SK-N-SH treated with all-trans-retinoic acid at 6 μM for 48 hours (cell line): ENCODE measurements around the gene MINDY4.

ENCODE experiments used
- ATAC-seq: fragments of 200-7000 bp; cut with Tn5 transposase; 3 replicates; pipeline ENCODE4 v1.9.1; 2020; ENCODE audit warnings: mild to moderate bottlenecking, moderate library complexity
- ARNTL ChIP-seq: fragments of 450-650 bp; formaldehyde crosslinking; IDR thresholded peaks from 2 replicates; pipeline ENCODE4 v1.5.0; 2020; ENCODE audit warnings: low read depth, mild to moderate bottlenecking, moderate library complexity, borderline replicate concordance
- BACH2 ChIP-seq: fragments of 250-450 bp; sonication (Bioruptor Pico); IDR thresholded peaks from 2 replicates; pipeline ENCODE4 v1.9.0; 2021; ENCODE audit warnings: mild to moderate bottlenecking, borderline replicate concordance
- ESRRG ChIP-seq: fragments of 250-450 bp; sonication (Bioruptor Pico); IDR thresholded peaks from 2 replicates; pipeline ENCODE4 v1.6.1; 2021; ENCODE audit warnings: mild to moderate bottlenecking
- GLIS3 ChIP-seq: fragments of 250-450 bp; sonication (Bioruptor Pico); IDR thresholded peaks from 2 replicates; pipeline ENCODE4 v1.5.0; 2020; ENCODE audit warnings: mild to moderate bottlenecking, moderate library complexity
- ISL1 ChIP-seq: fragments of 250-450 bp; sonication (Bioruptor Pico); IDR thresholded peaks from 2 replicates; pipeline ENCODE4 v2.1.2; 2022; ENCODE audit warnings: mild to moderate bottlenecking, moderate library complexity
- OSR1 ChIP-seq: fragments of 250-450 bp; sonication (Bioruptor Pico); IDR thresholded peaks from 2 replicates; pipeline ENCODE4 v1.8.0; 2022; ENCODE audit warnings: moderate library complexity, mild to moderate bottlenecking, inconsistent platforms
- PATZ1 ChIP-seq: fragments of 250-450 bp; sonication (Bioruptor Pico); IDR thresholded peaks from 2 replicates; pipeline ENCODE4 v1.8.0; 2020; ENCODE audit warnings: mild to moderate bottlenecking, moderate library complexity, borderline replicate concordance
- PPARA ChIP-seq: fragments of 250-450 bp; sonication (Bioruptor Pico); IDR thresholded peaks from 2 replicates; pipeline ENCODE4 v1.5.0; 2020; ENCODE audit warnings: mild to moderate bottlenecking, borderline replicate concordance
- RARB ChIP-seq: fragments of 250-450 bp; sonication (Bioruptor Pico); IDR thresholded peaks from 2 replicates; pipeline ENCODE4 v1.8.0; 2021; ENCODE audit warnings: mild to moderate bottlenecking, moderate library complexity
- TCF4 ChIP-seq: fragments of 250-450 bp; sonication (Bioruptor Pico); IDR thresholded peaks from 2 replicates; pipeline ENCODE4 v1.8.0; 2021; ENCODE audit warnings: mild to moderate bottlenecking, moderate library complexity, borderline replicate concordance
- TOX ChIP-seq: fragments of 250-450 bp; sonication (Bioruptor Pico); IDR thresholded peaks from 2 replicates; pipeline ENCODE4 v1.8.0; 2021; ENCODE audit warnings: mild to moderate bottlenecking, moderate library complexity, borderline replicate concordance
- TSHZ2 ChIP-seq: fragments of 250-450 bp; sonication (Bioruptor Pico); IDR thresholded peaks from 2 replicates; pipeline ENCODE4 v1.5.0; 2020; ENCODE audit warnings: mild to moderate bottlenecking, moderate library complexity
- ZC3H10 ChIP-seq: fragments of 250-450 bp; sonication (Bioruptor Pico); IDR thresholded peaks from 2 replicates; pipeline ENCODE4 v1.5.1; 2021; ENCODE audit warnings: mild to moderate bottlenecking, moderate library complexity
- ZFP3 ChIP-seq: fragments of 250-450 bp; sonication (Bioruptor Pico); IDR thresholded peaks from 2 replicates; pipeline ENCODE4 v1.5.0; 2020; ENCODE audit warnings: mild to moderate bottlenecking, moderate library complexity
- ZNF70 ChIP-seq: fragments of 450-650 bp; formaldehyde crosslinking; IDR thresholded peaks from 2 replicates; pipeline ENCODE4 v1.5.0; 2020; ENCODE audit warnings: mild to moderate bottlenecking, moderate library complexity
- ZNF8 ChIP-seq: fragments of 450-650 bp; formaldehyde crosslinking; IDR thresholded peaks from 2 replicates; pipeline ENCODE4 v1.5.0; 2020; ENCODE audit warnings: mild to moderate bottlenecking, moderate library complexity
- TF ChIP-seq, protein P1 (sequence below): fragments of 250-450 bp; sonication (Bioruptor Pico); IDR thresholded peaks from 2 replicates; pipeline ENCODE4 v1.8.0; 2021; ENCODE audit warnings: low read depth, mild to moderate bottlenecking, moderate library complexity, borderline replicate concordance
- TF ChIP-seq, protein P2 (sequence below): fragments of 250-450 bp; sonication (Bioruptor Pico); IDR thresholded peaks from 2 replicates; pipeline ENCODE4 v1.5.1; 2021; ENCODE audit warnings: mild to moderate bottlenecking, moderate library complexity
- TF ChIP-seq, protein P3 (sequence below): fragments of 250-450 bp; sonication (Bioruptor Pico); IDR thresholded peaks from 2 replicates; pipeline ENCODE4 v1.5.1; 2020; ENCODE audit warnings: low read depth, mild to moderate bottlenecking, moderate library complexity

MINDY4 gene

DNA sequence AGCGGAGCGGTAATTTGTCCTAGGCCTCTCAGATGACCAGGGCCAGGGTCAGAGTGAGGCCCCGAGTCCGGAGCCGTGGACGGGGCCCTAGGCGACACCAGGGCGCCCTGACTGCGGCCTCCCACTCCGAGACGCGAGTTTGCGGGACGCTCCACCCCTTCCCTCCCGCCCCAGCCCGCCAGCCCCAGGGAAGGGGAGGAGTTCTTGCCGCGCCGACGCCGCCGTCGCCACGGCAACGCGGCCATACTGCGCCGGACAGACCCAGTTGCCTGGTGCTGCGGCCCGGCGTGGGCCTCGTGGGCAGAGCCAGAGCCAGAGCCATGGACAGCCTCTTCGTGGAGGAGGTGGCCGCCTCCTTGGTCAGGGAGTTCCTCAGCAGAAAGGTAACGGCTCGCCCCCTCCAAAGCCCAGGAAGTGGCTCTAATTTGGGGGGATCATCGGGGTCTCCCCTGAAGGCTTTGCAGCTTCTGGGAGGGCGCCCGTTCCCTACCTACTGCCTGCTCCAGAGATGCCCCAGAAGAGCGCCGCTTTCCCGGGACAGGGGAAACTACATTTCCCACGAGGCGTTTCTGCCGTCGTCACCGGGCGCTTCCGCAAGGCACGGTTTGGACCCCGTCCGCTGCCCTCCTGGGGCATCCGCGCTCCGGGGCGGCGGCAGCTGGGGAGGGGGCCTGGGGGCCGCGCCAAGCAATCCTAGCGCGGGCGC is at the start of gene MINDY4:
Gene MINDY4 (plus strand): TSS at position 244 of the 706 bp plus-strand sequence. CDS start 77 bp downstream, at position 321.
- TF ChIP-seq ESRRG (0 out of 2 replicates have a peak, but pooled peaks have one; percentile 34), ARNTL (CRISPR knock-in tag) (no peak)
- ATAC-seq = peak; percentile 97

- TF ChIP-seq ARNTL (CRISPR knock-in tag) (no peak), ESRRG (no peak), PATZ1 (CRISPR knock-in tag) (no peak), TSHZ2 (CRISPR knock-in tag) (no peak), RARB (CRISPR knock-in tag) (no peak)
- TF ChIP-seq, all 23 proteins: peak for 0
- no peak for ATAC-seq
These were observed 49.0 kb upstream of the MINDY4 start for GRCh38 chr7:30722187-30722586.

DNA sequence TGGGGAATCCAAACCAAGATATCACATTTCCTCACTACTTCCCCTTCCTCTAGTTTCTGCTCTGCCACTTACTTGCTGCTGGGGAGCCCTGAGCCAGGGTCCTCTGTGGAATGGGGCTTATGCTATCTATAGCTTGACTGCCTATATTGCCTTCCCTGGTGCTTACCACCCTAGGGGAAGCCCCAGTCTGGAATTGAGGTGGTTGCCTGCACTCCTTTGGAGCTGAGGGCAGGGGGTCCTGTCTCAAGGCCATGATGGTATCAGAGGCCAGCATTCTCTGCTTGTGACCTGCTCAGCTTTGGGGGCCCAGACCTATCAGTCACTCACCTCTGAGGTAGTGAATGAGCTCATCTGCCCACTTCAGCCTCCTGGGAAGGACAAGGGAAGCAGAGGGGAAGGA is 48.5 kb upstream of the MINDY4 start:
- ATAC-seq = no peak
- TF ChIP-seq, protein P1, sequence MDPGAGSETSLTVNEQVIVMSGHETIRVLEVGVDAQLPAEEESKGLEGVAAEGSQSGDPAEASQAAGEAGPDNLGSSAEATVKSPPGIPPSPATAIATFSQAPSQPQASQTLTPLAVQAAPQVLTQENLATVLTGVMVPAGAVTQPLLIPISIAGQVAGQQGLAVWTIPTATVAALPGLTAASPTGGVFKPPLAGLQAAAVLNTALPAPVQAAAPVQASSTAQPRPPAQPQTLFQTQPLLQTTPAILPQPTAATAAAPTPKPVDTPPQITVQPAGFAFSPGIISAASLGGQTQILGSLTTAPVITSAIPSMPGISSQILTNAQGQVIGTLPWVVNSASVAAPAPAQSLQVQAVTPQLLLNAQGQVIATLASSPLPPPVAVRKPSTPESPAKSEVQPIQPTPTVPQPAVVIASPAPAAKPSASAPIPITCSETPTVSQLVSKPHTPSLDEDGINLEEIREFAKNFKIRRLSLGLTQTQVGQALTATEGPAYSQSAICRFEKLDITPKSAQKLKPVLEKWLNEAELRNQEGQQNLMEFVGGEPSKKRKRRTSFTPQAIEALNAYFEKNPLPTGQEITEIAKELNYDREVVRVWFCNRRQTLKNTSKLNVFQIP (CRISPR knock-in tag) = no peak
- TF ChIP-seq ESRRG (no peak), PATZ1 (CRISPR knock-in tag) (no peak), ZC3H10 (CRISPR knock-in tag) (no peak), RARB (CRISPR knock-in tag) (no peak), PPARA (CRISPR knock-in tag) (no peak), ZNF8 (CRISPR knock-in tag) (no peak), ZFP3 (CRISPR knock-in tag) (no peak)
- TF ChIP-seq, protein P2, sequence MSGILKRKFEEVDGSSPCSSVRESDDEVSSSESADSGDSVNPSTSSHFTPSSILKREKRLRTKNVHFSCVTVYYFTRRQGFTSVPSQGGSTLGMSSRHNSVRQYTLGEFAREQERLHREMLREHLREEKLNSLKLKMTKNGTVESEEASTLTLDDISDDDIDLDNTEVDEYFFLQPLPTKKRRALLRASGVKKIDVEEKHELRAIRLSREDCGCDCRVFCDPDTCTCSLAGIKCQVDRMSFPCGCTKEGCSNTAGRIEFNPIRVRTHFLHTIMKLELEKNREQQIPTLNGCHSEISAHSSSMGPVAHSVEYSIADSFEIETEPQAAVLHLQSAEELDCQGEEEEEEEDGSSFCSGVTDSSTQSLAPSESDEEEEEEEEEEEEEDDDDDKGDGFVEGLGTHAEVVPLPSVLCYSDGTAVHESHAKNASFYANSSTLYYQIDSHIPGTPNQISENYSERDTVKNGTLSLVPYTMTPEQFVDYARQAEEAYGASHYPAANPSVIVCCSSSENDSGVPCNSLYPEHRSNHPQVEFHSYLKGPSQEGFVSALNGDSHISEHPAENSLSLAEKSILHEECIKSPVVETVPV (CRISPR knock-in tag) = no peak

DNA sequence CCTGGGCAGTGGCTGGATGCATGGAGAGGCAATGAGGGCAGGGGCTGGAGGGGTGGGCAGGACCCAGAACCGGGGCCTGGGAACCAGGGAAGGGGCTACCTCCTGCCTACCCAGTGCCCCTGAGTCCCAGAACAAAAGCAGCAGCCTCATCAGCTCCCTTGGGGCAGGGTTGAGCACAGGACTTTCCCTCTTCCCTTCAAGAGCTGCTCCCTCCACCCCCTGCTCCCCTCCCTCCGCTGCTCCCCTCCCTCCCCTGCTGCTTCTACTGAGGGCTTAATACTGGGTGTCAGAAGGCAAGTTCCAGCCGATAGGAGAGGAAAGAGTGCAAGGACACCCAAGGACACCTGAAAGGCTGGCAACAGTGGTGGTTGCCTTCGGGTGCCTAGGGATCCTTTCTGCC is 47.4 kb upstream of the MINDY4 start:
- TF ChIP-seq BACH2 (CRISPR knock-in tag) = no peak
- TF ChIP-seq ZFP3 (CRISPR knock-in tag) = no peak
- no peak for TF ChIP-seq ZNF8 (CRISPR knock-in tag)
- no peak for TF ChIP-seq ISL1 (CRISPR knock-in tag)
- TF ChIP-seq OSR1 (CRISPR knock-in tag) = no peak
- no peak for TF ChIP-seq TCF4
- no peak for TF ChIP-seq GLIS3 (CRISPR knock-in tag)
- TF ChIP-seq TOX = no peak
- TF ChIP-seq TSHZ2 (CRISPR knock-in tag) = no peak
- no peak for TF ChIP-seq ZC3H10 (CRISPR knock-in tag)
- TF ChIP-seq, protein P3, sequence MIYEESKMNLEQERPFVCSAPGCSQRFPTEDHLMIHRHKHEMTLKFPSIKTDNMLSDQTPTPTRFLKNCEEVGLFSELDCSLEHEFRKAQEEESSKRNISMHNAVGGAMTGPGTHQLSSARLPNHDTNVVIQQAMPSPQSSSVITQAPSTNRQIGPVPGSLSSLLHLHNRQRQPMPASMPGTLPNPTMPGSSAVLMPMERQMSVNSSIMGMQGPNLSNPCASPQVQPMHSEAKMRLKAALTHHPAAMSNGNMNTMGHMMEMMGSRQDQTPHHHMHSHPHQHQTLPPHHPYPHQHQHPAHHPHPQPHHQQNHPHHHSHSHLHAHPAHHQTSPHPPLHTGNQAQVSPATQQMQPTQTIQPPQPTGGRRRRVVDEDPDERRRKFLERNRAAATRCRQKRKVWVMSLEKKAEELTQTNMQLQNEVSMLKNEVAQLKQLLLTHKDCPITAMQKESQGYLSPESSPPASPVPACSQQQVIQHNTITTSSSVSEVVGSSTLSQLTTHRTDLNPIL = no peak
- no peak for TF ChIP-seq ZNF70 (CRISPR knock-in tag)
- TF ChIP-seq, all 23 proteins: peak for 0
- ATAC-seq = no peak
